22Rv1 (cell line): ENCODE data around the gene SUGP1.

Experiments used
- H3K27ac ChIP-seq: fragments of 450-650 bp; 2 replicates; pipeline ENCODE4 v1.5.1; 2017
- ZFX ChIP-seq: fragments of 450-650 bp; IDR thresholded peaks from 2 replicates; pipeline ENCODE4 v1.6.1; 2017; ENCODE audit warnings: antibody characterized with exemption, borderline replicate concordance
- TF ChIP-seq, protein P1 (sequence below): fragments of 450-650 bp; IDR thresholded peaks from 2 replicates; pipeline ENCODE4 v1.5.1; 2017; ENCODE audit warnings: mild to moderate bottlenecking

Gene SUGP1

GRCh38 chr19:19261350-19262189 is 58.7 kb downstream of the SUGP1 start:
- TF ChIP-seq, protein P1, sequence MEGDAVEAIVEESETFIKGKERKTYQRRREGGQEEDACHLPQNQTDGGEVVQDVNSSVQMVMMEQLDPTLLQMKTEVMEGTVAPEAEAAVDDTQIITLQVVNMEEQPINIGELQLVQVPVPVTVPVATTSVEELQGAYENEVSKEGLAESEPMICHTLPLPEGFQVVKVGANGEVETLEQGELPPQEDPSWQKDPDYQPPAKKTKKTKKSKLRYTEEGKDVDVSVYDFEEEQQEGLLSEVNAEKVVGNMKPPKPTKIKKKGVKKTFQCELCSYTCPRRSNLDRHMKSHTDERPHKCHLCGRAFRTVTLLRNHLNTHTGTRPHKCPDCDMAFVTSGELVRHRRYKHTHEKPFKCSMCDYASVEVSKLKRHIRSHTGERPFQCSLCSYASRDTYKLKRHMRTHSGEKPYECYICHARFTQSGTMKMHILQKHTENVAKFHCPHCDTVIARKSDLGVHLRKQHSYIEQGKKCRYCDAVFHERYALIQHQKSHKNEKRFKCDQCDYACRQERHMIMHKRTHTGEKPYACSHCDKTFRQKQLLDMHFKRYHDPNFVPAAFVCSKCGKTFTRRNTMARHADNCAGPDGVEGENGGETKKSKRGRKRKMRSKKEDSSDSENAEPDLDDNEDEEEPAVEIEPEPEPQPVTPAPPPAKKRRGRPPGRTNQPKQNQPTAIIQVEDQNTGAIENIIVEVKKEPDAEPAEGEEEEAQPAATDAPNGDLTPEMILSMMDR: no peak
- TF ChIP-seq ZFX: no peak
- no peak overlapping the region for H3K27ac ChIP-seq

DNA sequence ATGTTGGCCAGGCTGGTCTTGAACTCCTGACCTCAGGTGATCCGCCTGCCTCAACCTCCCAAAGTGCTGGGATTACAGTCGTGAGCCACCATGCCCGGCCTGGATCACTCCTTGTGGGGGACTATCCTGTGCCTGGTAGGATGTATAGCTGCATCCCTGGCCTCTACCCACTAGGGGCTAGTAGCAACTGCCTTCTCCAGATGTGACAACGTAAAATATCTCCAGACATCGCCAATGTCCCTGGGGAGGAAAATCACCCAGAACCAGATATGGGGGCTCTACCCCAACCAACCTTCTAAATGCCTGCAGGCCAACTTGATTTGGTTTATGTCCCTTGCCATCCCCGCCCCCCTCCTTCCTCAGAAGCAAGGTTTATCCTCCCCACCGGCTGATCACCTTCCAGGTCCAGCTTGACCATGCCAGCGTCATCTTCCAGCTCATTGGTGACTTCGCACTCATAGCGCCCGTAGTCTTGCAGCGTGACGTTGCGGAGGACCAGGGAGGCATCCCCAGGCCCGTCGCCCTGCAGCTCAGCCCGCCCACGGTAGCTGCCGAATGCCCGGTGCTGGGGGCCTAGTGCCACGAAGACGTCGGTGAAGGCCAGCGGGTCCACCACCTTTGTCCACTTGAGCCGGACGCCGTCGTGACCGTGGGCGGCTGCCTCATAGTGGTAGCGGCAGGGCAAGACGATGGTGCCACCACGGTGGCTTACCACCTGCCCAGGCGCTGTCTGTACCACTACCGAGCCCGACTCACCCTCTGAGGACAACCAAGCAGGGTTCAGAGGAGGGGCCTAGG is 59.7 kb downstream of the SUGP1 start:
- no peak overlapping the region for H3K27ac ChIP-seq
- TF ChIP-seq ZFX: no peak
- TF ChIP-seq, protein P1: no peak

DNA sequence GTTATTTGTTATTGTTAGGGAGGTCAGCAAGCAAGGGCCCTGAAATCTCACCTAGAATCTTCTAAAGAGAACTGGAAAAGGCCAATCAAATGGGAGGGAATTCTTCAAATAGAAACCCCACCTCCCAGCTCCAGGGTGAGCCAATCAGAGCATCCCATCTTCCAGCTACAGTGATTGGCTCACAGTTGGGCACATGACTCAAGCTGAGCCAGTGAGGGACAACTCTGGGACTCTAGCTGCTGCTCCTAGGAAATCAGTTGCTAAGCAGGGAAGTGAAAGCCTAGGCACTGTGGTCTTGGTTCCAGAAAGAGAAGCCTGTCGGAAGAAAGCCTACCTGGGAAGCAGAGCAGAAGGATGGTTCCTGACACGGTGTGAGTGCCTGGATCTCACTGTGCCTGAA is 60.6 kb downstream of the SUGP1 start:
- TF ChIP-seq, protein P1: no peak
- no peak for TF ChIP-seq ZFX

DNA sequence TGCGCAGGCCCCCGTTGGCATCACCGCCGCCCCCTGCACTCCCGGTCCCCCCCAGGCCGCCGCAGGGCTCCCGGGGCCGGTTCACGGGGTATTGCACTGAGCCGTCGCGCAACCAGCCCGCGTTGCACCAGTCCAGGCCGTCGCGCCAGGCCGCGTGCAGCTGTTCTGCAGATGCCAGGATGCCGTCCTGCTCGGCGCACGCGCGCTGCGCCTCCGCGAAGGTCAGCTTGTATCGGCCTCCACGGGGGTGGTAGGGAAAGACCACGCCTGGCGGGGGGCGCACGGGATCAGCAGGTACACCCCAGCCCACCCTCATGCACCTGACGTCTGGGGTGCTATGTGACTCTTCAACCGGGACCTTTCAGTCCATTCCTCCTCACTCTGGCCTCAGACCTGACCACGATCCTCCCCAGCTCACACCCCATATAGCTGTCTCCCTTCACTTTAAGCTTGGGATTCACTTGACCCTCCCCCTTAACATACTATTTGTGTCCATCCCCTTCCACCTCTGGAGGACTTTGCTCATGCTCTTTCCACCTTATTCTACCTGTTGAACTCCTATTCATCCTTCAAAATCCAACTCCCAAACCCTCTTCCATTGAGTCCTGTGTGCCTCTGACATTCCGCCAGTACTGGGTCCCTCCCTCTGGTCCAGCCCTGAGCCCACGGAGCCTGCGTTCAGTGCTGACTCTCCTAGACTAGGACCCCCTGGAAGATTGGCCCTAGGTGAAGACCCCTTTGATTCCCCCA is 61.5 kb downstream of the SUGP1 start:
- no peak overlapping the region for H3K27ac ChIP-seq
- TF ChIP-seq ZFX: no peak
- TF ChIP-seq, protein P1: no peak

More for the DNA sequence above, 60.6 kb downstream of the SUGP1 start:
- H3K27ac ChIP-seq: no peak overlapping the region

GRCh38 chr19:19257836-19258588 is 62.3 kb downstream of the SUGP1 start:
- H3K27ac ChIP-seq: no peak overlapping the region
- no peak for TF ChIP-seq ZFX
- TF ChIP-seq, protein P1: no peak

DNA sequence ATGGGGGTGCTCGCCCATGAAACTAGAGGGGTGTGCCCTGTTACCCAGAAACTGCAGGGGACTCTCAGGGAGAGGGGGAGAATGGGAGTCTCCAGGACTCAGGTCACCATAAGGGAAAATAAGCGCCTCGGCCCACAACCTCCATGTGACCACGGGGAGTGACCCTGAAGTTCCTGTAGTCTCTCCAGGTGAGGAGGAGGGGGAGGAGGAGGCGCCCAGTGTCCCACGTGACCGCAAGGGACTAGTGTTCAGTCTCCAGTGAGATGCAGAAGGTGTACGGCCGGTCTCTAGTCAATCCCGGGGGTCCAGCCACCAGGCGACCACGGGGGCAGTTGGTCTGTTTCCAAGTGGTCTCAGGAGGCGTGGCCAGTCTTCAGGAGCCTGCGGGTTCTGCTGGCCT is 63.2 kb downstream of the SUGP1 start:
- TF ChIP-seq, protein P1: no peak
- TF ChIP-seq ZFX: no peak
- no peak overlapping the region for H3K27ac ChIP-seq
